ENCODE results near the gene SPG11. TPM values are rescaled to one million over a fixed set of nuclear protein-coding genes. Genes with fewer than 3 reads are reported as not detected.

Gene SPG11
- total RNA-seq, 4 donors from 2014 or later: 85.9 to 108 (median 103) TPM

GRCh38 chr15:44584162-44584749 lies 79.2 kb downstream of the SPG11 start:
- TF ChIP-seq, protein P1, sequence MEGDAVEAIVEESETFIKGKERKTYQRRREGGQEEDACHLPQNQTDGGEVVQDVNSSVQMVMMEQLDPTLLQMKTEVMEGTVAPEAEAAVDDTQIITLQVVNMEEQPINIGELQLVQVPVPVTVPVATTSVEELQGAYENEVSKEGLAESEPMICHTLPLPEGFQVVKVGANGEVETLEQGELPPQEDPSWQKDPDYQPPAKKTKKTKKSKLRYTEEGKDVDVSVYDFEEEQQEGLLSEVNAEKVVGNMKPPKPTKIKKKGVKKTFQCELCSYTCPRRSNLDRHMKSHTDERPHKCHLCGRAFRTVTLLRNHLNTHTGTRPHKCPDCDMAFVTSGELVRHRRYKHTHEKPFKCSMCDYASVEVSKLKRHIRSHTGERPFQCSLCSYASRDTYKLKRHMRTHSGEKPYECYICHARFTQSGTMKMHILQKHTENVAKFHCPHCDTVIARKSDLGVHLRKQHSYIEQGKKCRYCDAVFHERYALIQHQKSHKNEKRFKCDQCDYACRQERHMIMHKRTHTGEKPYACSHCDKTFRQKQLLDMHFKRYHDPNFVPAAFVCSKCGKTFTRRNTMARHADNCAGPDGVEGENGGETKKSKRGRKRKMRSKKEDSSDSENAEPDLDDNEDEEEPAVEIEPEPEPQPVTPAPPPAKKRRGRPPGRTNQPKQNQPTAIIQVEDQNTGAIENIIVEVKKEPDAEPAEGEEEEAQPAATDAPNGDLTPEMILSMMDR (IDR thresholded peaks at IDR 0.05; ENCODE audit: low read depth): no peak

- TF ChIP-seq, protein P1 (IDR thresholded peaks at IDR 0.05; ENCODE audit: low read depth): no peak
Observed at GRCh38 chr15:44580105-44580504, 83.4 kb downstream of the SPG11 start.

DNA sequence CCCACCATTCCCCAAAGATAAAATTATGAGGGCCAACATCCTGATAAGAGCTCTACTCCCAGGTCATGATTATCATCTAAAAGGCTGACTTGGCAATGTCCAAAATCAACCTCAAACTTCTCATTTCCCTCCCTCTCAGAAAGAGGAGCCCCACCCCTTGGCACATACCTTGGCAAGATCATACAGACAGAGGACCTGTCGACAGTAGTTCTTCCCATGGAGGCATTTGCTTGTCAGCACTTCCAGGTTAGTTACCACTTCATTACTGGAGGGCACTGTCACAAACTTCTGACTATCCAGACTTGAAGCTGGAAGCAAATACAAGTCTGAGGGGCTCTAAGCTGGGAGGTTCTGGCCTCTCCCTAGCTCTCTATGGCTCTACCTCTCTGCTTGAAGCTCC lies 88.7 kb downstream of the SPG11 start:
- TF ChIP-seq, protein P1 (IDR thresholded peaks at IDR 0.05; ENCODE audit: low read depth): no peak

DNA sequence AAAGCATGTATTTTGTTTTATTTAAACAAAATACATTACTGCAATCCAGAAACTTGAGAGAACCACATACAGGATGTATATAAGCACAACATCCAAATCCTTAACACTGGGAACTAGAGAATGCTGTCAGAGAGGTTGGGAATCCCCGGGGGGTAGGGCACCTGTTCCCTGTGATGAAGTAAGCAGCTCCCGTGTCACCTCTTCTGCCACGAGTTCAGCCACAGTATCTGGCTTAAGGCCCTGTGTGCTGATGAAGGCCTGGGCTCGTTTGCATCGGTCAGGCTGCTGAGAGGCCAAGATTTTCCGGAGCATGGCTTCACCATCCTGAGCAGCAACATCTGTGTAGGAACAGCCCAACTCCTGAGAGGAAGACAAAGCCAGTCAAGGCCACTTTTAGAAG lies 90.1 kb downstream of the SPG11 start:
- TF ChIP-seq, protein P1 (IDR thresholded peaks at IDR 0.05; ENCODE audit: low read depth): no peak

GRCh38 chr15:44570361-44570760 lies 93.1 kb downstream of the SPG11 start:
- TF ChIP-seq, protein P1 (IDR thresholded peaks at IDR 0.05; ENCODE audit: low read depth): no peak

- TF ChIP-seq, protein P1 (IDR thresholded peaks at IDR 0.05; ENCODE audit: low read depth): no peak
Observed at GRCh38 chr15:44569316-44569715, 94.1 kb downstream of the SPG11 start.

GRCh38 chr15:44568338-44568737 lies 95.1 kb downstream of the SPG11 start:
- TF ChIP-seq, protein P1 (IDR thresholded peaks at IDR 0.05; ENCODE audit: low read depth): no peak

Data from subcutaneous adipose tissue (tissue), 4 donors.